ENCODE measurements around the gene LTF. TPM values are rescaled to one million over a fixed set of nuclear protein-coding genes. Genes with fewer than 3 reads are reported as not detected.

Gene LTF
- total and polyA plus RNA-seq, 10 of the 15 experiments (the other 5 are each of a cell fraction or from before 2014, with no cell fraction given): 0.03 to 0.31 TPM; not detected in 8

- TF ChIP-seq ZNF592 (IDR thresholded peaks at IDR 0.05) (no peak), BHLHE40 (IDR thresholded peaks at IDR 0.05; ENCODE audit: borderline replicate concordance in 1 of 2, low read depth in 2 of 2, low read length in 1 of 2) (peak; percentile 89 to 96), RELA (IDR thresholded peaks at IDR 0.05; ENCODE audit: borderline replicate concordance, partially characterized antibody) (no peak)
Observed at GRCh38 chr3:46395766-46396530, 68.8 kb downstream of the LTF start (continued).

DNA sequence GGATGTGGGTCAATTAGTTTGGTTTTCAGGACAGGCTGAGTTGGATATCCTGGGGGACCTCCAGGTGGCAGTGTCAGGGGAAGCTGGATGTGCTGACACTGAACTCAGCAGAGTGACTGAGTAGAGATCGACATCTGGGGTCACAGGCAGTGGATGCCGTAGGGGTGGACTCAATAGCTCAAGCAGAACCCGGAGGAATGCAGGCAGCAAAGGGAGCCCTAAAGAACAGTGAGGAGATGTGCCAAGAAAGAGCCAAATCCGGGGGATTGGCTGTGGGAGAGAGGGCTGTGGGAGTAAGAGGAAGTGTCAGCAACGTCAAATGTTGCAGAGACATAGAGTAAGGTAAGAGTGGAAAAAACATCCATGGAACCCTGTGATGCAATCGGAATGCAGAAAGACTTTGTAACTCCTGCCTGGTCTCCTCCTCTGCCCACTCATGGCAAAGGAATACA is 69.5 kb downstream of the LTF start:
- intact Hi-C loops (cut with micrococcal nuclease; ENCODE audit: unreplicated experiment): no loop called here
- WGBS (ENCODE audit: insufficient coverage, insufficient replicate concordance, low lambda C conversion rate, missing lambda C conversion rate): 80% methylated on average over 6 of the region's 6 CpGs
- Histone ChIP-seq H3K4me2 (ENCODE audit: control insufficient read depth, insufficient read depth) (no peak overlapping the region), H3K9ac (ENCODE audit: control insufficient read depth, insufficient read depth, low read length) (no peak overlapping the region), H3K4me1 (ENCODE audit: control insufficient read depth, insufficient read depth, low read length) (peaks cover 20% of the 10 kb centered on the region), H2AFZ (ENCODE audit: control insufficient read depth, low read depth, low read length) (no peak overlapping the region), H3K27me3 (replicated peaks in 1 of 2; ENCODE audit: control insufficient read depth in 2 of 2, insufficient read depth in 2 of 2, low read length in 1 of 2) (no peaks in the 10 kb centered on the region; a peak in 1 of 4 replicates), H3K27ac (ENCODE audit: control insufficient read depth, insufficient read depth) (no peak overlapping the region), H3K36me3 (ENCODE audit: control insufficient read depth in 2 of 2, insufficient read depth in 2 of 2, low read length in 1 of 2) (no peaks in the 10 kb centered on the region), H3K4me3 (no peak overlapping the region), H4K20me1 (ENCODE audit: control insufficient read depth, insufficient read depth) (no peaks in the 10 kb centered on the region), H3K9me3 (replicated peaks; ENCODE audit: control insufficient read depth, insufficient read depth, low read length) (no peaks in the 10 kb centered on the region; the same call in 1 of the 3 replicates), H3K79me2 (ENCODE audit: control insufficient read depth, insufficient read depth, low read length) (no peaks in the 10 kb centered on the region)
- FAIRE-seq: no peak
- in situ Hi-C loops (cut with MboI): no loop called here
- ChIA-PET POLR2A (no interaction called here), CTCF (no interaction called here), SMC1A (ENCODE audit: uncharacterized antibody, unreplicated experiment) (interaction anchor here (1.1 kb wide), 1 partner anchor 26 kb away, joined by 3 read pairs; no protein-coding TSS in a partner anchor), RAD21 (ENCODE audit: unreplicated experiment) (no interaction called here)
- ATAC-seq: 0 out of 3 replicates have a peak, but pooled peaks have one; percentile 20
- DNase-seq (ENCODE audit: low read depth, low spot score): no peak
- no peak for TF ChIP-seq RAD51 (IDR thresholded peaks at IDR 0.05)
- TF ChIP-seq, protein P1, sequence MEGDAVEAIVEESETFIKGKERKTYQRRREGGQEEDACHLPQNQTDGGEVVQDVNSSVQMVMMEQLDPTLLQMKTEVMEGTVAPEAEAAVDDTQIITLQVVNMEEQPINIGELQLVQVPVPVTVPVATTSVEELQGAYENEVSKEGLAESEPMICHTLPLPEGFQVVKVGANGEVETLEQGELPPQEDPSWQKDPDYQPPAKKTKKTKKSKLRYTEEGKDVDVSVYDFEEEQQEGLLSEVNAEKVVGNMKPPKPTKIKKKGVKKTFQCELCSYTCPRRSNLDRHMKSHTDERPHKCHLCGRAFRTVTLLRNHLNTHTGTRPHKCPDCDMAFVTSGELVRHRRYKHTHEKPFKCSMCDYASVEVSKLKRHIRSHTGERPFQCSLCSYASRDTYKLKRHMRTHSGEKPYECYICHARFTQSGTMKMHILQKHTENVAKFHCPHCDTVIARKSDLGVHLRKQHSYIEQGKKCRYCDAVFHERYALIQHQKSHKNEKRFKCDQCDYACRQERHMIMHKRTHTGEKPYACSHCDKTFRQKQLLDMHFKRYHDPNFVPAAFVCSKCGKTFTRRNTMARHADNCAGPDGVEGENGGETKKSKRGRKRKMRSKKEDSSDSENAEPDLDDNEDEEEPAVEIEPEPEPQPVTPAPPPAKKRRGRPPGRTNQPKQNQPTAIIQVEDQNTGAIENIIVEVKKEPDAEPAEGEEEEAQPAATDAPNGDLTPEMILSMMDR (IDR thresholded peaks at IDR 0.05 in 2 of 3, conservative IDR thresholded peaks at IDR 0.05 in 1 of 3; ENCODE audit: control insufficient read depth in 2 of 3, extremely low read depth in 1 of 3, insufficient read depth in 1 of 3, low read depth in 3 of 3, low read length in 3 of 3): peak in 1 of 3 experiments; percentile 27; a peak in 1 of 6 replicates
- no TSS peak for BruUV-seq (replicated peaks)

Data from GM12878 (cell line).